ENCODE data around the gene CHTF18. TPM values are rescaled to one million over a fixed set of nuclear protein-coding genes. Genes with fewer than 3 reads are reported as not detected.
"Not testable (repeated sequence)": the region's sequence is repeated elsewhere in the genome, so short reads cannot be mapped to it uniquely, and the experiment has no call there.

CHTF18 gene
- total RNA-seq, 2 donors from 2014 or later: 7.5 to 14.5 TPM

DNA sequence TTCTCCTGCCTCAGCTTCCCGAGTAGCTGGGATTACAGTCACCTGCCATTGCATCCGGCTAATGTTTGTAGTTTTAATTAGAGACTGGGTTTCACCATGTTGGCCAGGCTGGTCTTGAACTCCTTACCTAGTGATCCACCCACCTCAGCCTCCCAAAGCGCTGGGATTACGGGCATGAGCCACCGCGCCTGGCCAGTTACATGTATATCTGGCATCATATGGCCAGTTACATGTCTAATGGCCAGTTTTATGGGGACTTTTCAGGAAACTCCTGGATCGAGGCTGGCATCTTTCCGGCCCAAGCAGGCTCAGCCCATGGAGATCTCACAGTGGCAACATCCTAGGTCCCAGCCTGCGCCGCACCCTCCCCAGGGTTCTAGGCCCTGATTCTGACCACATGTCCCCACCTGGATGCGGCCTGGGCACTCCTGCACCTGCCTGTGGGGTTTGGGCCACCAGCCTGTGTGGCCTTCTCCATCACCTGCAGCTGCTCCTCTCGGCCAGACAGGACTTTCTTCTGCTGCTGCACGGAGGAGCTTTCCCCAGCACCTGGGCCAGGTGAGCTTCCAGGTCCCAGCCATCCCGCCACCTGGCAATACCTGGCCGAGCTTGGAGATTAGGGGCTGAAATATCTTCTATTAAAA is 46.3 kb upstream of the CHTF18 start:
- no peaks in the 10 kb centered on the region for H3K9me3 ChIP-seq
- no peaks in the 10 kb centered on the region for H3K27me3 ChIP-seq
- H3K4me1 ChIP-seq: peaks cover 21% of the 10 kb centered on the region
- DNase-seq (no peak), ATAC-seq (no peak)
- 76 to 80% methylated on average over 13 to 15 of the region's 15 CpGs for WGBS, 2 donors
- intact Hi-C loops (cut with DNase I): no loop called here
- TF ChIP-seq POLR2A (IDR thresholded peaks at IDR 0.05): no peak
- TF ChIP-seq, protein P1, sequence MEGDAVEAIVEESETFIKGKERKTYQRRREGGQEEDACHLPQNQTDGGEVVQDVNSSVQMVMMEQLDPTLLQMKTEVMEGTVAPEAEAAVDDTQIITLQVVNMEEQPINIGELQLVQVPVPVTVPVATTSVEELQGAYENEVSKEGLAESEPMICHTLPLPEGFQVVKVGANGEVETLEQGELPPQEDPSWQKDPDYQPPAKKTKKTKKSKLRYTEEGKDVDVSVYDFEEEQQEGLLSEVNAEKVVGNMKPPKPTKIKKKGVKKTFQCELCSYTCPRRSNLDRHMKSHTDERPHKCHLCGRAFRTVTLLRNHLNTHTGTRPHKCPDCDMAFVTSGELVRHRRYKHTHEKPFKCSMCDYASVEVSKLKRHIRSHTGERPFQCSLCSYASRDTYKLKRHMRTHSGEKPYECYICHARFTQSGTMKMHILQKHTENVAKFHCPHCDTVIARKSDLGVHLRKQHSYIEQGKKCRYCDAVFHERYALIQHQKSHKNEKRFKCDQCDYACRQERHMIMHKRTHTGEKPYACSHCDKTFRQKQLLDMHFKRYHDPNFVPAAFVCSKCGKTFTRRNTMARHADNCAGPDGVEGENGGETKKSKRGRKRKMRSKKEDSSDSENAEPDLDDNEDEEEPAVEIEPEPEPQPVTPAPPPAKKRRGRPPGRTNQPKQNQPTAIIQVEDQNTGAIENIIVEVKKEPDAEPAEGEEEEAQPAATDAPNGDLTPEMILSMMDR (IDR thresholded peaks at IDR 0.05): no peak
- no peak overlapping the region for H3K27ac ChIP-seq
- H3K36me3 ChIP-seq (replicated peaks in 1 of 2; ENCODE audit: insufficient read depth in 1 of 2, low read depth in 2 of 2): no peaks in the 10 kb centered on the region
- no peak overlapping the region for H3K4me3 ChIP-seq

DNA sequence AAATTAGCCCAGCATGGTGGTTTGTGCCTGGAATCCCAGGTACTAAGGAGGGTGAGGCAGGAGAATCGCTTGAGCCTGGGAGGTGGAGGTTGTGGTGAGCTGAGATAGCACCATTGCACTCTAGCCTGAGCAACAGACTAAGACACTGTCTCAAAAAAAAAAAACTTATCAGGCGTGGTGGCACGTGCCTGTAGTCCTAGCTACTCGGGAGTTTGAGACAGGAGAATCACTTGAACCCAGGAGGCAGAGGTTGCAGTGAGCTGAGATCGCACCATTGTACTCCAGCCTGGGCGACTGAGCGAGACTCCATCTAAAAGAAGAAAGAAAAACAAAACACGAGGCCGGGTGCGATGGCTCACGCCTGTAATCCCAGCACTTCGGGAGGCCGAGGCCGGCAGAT is 45.5 kb upstream of the CHTF18 start:
- H3K4me1 ChIP-seq: peaks cover 21% of the 10 kb centered on the region
- H3K27ac ChIP-seq; ATAC-seq; H3K4me3 ChIP-seq; intact Hi-C loops (cut with DNase I); H3K36me3 ChIP-seq (replicated peaks in 1 of 2; ENCODE audit: insufficient read depth in 1 of 2, low read depth in 2 of 2); H3K27me3 ChIP-seq; H3K9me3 ChIP-seq; DNase-seq: not testable (repeated sequence)
- 74 to 78% methylated on average over 14 of the region's 14 CpGs for WGBS, 2 donors

DNA sequence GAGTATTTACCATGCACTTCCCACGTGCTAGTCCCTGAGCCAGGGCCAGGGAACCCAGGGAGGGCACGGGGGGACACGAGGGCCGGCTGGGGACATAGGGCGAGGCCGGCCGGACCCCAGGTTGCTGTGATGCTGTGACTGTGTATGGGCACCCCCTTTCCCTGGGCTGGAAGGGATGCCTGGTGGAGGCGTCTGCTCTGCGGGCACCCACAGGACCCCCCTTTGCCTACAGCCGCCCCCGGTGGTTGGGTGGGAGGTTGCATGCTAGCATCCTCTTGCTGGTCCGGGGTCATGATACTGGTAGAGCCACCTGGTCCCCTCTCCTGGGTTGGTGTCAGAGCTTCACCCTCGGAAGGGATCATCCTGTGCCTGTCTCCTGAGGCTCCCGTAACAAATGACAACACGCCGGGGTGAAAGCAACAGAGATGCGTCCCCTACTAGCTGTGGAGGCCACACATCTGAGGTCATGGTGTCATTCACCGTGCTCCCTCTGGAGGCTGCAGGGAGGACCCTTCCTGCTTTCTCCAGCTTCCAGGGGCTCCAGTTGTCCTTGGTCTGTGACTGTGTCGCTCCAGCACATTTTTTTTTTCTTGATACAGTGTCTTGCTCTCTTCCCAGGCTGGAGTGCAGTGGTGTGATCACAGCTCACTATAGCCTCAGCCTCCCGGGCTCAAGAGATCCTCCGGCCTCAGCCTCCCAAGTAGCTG is 44.5 kb upstream of the CHTF18 start:
- Histone ChIP-seq H3K27ac (no peak overlapping the region), H3K4me3 (no peak overlapping the region), H3K27me3 (no peaks in the 10 kb centered on the region), H3K9me3 (no peaks in the 10 kb centered on the region), H3K4me1 (peaks cover 21% of the 10 kb centered on the region), H3K36me3 (replicated peaks in 1 of 2; ENCODE audit: insufficient read depth in 1 of 2, low read depth in 2 of 2) (no peaks in the 10 kb centered on the region)
- no peak for ATAC-seq
- DNase-seq: no peak
- intact Hi-C loops (cut with DNase I): no loop called here
- TF ChIP-seq, protein P1 (IDR thresholded peaks at IDR 0.05): no peak
- TF ChIP-seq POLR2A (IDR thresholded peaks at IDR 0.05): no peak
- WGBS, 2 donors: 63 to 72% methylated on average over 9 to 19 of the region's 21 CpGs

DNA sequence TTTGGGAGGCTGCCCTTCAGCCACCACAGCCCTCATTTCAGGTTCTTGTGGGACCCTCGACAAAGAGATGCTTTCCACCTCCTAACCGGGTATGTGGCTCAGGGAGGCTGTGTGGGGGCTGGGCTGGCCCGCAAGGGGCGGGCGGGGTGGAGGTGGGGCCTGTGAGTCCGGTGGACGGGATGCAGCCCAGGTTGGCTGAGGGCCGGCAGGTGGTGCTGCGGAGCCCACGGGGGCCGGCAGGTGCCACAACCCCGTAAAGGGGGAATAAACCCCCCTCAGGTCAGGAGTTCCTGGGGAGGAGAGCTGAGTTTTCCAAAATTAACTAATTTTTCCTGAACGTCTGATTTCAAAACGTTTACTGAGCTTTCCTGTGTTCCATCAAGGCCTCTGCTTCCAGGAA is 42.7 kb upstream of the CHTF18 start:
- DNase-seq (peak in 1 of 4 donors; percentile 46), ATAC-seq (no peak)
- H3K4me1 ChIP-seq: peaks cover 10% of the 10 kb centered on the region
- no peaks in the 10 kb centered on the region for H3K36me3 ChIP-seq (replicated peaks in 1 of 2; ENCODE audit: insufficient read depth in 1 of 2, low read depth in 2 of 2)
- H3K27ac ChIP-seq: no peak overlapping the region
- H3K27me3 ChIP-seq: no peaks in the 10 kb centered on the region
- no peak for TF ChIP-seq POLR2A (IDR thresholded peaks at IDR 0.05)
- TF ChIP-seq, protein P1 (IDR thresholded peaks at IDR 0.05): peak in 3 of 7 experiments; percentile 11 to 32 (median 14)
- intact Hi-C loops (cut with DNase I): no loop called here
- no peak overlapping the region for H3K4me3 ChIP-seq
- H3K9me3 ChIP-seq: no peaks in the 10 kb centered on the region
- 1 to 8% methylated on average over 4 to 14 of the region's 14 CpGs for WGBS, 2 donors

DNA sequence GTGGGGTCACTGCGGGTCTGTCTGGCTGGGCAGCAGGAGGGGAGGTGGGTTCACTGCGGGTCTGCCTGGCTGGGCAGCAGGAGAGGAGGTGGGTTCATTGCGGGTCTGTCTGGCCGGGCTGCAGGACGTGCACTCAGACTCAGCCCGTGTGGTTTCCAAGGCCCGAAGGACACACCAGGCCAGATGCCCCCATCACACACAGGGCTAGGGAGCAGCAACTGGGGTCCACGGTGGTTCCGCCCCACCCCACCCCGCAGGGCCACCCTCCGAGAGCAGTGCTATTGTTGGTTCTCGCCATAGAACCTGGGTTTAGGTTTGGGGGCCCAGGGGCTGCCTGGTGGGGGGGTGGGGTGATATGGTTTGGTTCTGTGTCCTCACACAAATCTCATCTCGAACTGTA is 41.8 kb upstream of the CHTF18 start:
- DNase-seq (no peak), ATAC-seq (no peak)
- no peak for TF ChIP-seq POLR2A (IDR thresholded peaks at IDR 0.05)
- TF ChIP-seq, protein P1 (IDR thresholded peaks at IDR 0.05): no peak
- H3K9me3 ChIP-seq: no peaks in the 10 kb centered on the region
- no peak overlapping the region for H3K4me3 ChIP-seq
- H3K27me3 ChIP-seq: no peaks in the 10 kb centered on the region
- no peaks in the 10 kb centered on the region for H3K36me3 ChIP-seq (replicated peaks in 1 of 2; ENCODE audit: insufficient read depth in 1 of 2, low read depth in 2 of 2)
- no peak overlapping the region for H3K27ac ChIP-seq
- whole genome bisulfite sequencing, 2 donors: 33 to 57% methylated on average over 1 to 13 of the region's 13 CpGs
- peaks cover 3% of the 10 kb centered on the region for H3K4me1 ChIP-seq
- intact Hi-C loops (cut with DNase I): no loop called here

Measured in body of pancreas (tissue), 4 donors.